RWPE2 (cell line): ENCODE data around the gene COPS8.

ENCODE experiments used
- ATAC-seq: fragments of 200-7000 bp; cut with Tn5 transposase; 3 replicates; pipeline ENCODE4 v1.9.1; 2021; ENCODE audit warnings: low read depth
- DNase-seq: peaks from one replicate; pipeline ENCODE4 v3.0.0-alpha.2; 2020; ENCODE audit warnings: low spot score
- H3K27ac ChIP-seq: fragments of 450-650 bp; 2 replicates; pipeline ENCODE4 v1.5.1; 2017; ENCODE audit warnings: mild to moderate bottlenecking; ENCODE audit not compliant: poor library complexity, severe bottlenecking
- H3K27me3 ChIP-seq: fragments of 250-450 bp; sonication (Bioruptor Pico); 2 replicates; pipeline ENCODE4 v1.5.1; 2021; ENCODE audit warnings: mild to moderate bottlenecking, moderate library complexity; ENCODE audit not compliant: insufficient read depth, poor library complexity, severe bottlenecking
- H3K36me3 ChIP-seq: fragments of 250-450 bp; sonication (Bioruptor Pico); 2 replicates; pipeline ENCODE4 v1.5.1; 2020; ENCODE audit warnings: low read depth, mild to moderate bottlenecking, moderate library complexity
- H3K4me1 ChIP-seq: fragments of 250-450 bp; sonication (Bioruptor Pico); 2 replicates; pipeline ENCODE4 v1.5.1; 2021; ENCODE audit warnings: mild to moderate bottlenecking, moderate library complexity; ENCODE audit not compliant: insufficient read depth, poor library complexity, severe bottlenecking
- H3K4me3 ChIP-seq: fragments of 250-450 bp; sonication (Bioruptor Pico); 2 replicates; pipeline ENCODE4 v1.5.1; 2021; ENCODE audit warnings: mild to moderate bottlenecking, moderate library complexity; ENCODE audit not compliant: severe bottlenecking
- H3K9me3 ChIP-seq: fragments of 250-450 bp; sonication (Bioruptor Pico); 2 replicates; pipeline ENCODE4 v1.5.1; 2021; ENCODE audit warnings: mild to moderate bottlenecking, moderate library complexity; ENCODE audit not compliant: severe bottlenecking
- TF ChIP-seq, protein P1 (sequence below): fragments of 450-650 bp; IDR thresholded peaks from one replicate; pipeline ENCODE4 v1.5.1; 2017; ENCODE audit warnings: mild to moderate bottlenecking, moderate library complexity; ENCODE audit not compliant: poor library complexity, severe bottlenecking

The COPS8 gene

GRCh38 chr2:237092506-237092905 lies 6.8 kb downstream of the COPS8 start:
- Histone ChIP-seq H3K27ac (peak overlapping the region; percentile 100), H3K4me3 (no peak overlapping the region)
- ATAC-seq = no peak

DNA sequence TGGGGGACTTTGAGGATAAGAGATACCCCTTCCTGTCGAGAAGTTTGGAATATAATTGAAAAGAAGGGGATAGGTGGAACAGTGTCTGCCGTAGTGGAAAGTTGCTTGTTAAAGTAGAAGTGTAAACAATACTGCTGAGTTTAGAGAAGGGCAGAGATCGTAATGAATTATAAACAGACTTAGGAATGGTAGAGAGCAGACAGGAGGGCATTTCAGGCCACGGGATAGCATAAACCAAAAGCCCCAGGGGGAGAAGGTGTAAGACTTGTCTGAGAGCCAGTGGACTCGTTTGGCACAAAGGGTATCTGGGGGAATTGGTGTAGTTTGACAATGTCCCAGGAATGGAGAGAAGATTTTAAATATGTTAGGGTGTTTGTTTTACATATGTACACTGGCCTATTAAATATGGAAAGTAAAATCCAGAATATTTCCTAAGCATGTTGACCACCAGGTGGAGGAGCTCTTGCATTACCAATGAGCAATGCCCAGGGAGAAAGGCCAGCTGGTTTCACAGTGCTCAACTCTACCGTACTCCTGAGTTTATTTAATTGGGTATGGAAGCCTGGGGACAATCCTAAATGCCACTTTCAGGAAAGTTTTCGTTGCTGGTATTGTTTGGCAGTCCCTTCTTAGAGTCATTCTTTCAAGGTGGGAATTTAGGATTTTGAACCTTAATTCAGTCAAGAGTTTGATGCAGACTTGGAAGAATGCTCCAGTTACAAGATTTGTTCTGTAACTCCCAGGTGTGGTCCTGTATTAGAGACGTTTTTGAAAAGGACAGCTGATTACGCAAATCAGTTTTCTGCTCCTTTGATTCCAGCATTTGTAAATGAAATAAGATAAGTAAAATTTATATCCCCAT lies 7.5 kb downstream of the COPS8 start:
- no peaks in the 10 kb centered on the region for H3K9me3 ChIP-seq
- DNase-seq (no peak), ATAC-seq (peak; percentile 38; the same call in 1 of the 3 replicates)
- TF ChIP-seq, protein P1, sequence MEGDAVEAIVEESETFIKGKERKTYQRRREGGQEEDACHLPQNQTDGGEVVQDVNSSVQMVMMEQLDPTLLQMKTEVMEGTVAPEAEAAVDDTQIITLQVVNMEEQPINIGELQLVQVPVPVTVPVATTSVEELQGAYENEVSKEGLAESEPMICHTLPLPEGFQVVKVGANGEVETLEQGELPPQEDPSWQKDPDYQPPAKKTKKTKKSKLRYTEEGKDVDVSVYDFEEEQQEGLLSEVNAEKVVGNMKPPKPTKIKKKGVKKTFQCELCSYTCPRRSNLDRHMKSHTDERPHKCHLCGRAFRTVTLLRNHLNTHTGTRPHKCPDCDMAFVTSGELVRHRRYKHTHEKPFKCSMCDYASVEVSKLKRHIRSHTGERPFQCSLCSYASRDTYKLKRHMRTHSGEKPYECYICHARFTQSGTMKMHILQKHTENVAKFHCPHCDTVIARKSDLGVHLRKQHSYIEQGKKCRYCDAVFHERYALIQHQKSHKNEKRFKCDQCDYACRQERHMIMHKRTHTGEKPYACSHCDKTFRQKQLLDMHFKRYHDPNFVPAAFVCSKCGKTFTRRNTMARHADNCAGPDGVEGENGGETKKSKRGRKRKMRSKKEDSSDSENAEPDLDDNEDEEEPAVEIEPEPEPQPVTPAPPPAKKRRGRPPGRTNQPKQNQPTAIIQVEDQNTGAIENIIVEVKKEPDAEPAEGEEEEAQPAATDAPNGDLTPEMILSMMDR = peak; percentile 82
- H3K27ac ChIP-seq = peak overlapping the region; percentile 100
- H3K4me1 ChIP-seq = peaks cover 69% of the 10 kb centered on the region
- peaks cover 90% of the 10 kb centered on the region for H3K36me3 ChIP-seq
- no peaks in the 10 kb centered on the region for H3K27me3 ChIP-seq
- H3K4me3 ChIP-seq = no peak overlapping the region

More at GRCh38 chr2:237092506-237092905, 6.8 kb downstream of the COPS8 start:
- TF ChIP-seq, protein P1 = no peak
- H3K4me1 ChIP-seq = peaks cover 68% of the 10 kb centered on the region
- no peaks in the 10 kb centered on the region for H3K27me3 ChIP-seq
- H3K36me3 ChIP-seq = peaks cover 92% of the 10 kb centered on the region
- no peak for DNase-seq
- H3K9me3 ChIP-seq = no peaks in the 10 kb centered on the region

GRCh38 chr2:237096201-237096600 lies 10.5 kb downstream of the COPS8 start:
- ATAC-seq = no peak
- Histone ChIP-seq H3K27ac (peak overlapping the region; percentile 100), H3K4me3 (no peak overlapping the region), H3K9me3 (no peaks in the 10 kb centered on the region), H3K36me3 (peaks cover 91% of the 10 kb centered on the region), H3K4me1 (peaks cover 68% of the 10 kb centered on the region), H3K27me3 (no peaks in the 10 kb centered on the region)
- DNase-seq = no peak
- TF ChIP-seq, protein P1 = no peak

- Histone ChIP-seq H3K4me3 (no peak overlapping the region), H3K27ac (peak overlapping the region; percentile 100), H3K9me3 (no peaks in the 10 kb centered on the region), H3K27me3 (no peaks in the 10 kb centered on the region), H3K4me1 (peaks cover 61% of the 10 kb centered on the region), H3K36me3 (peaks cover 89% of the 10 kb centered on the region)
- TF ChIP-seq, protein P1 = no peak
- DNase-seq (no peak), ATAC-seq (no peak)
Measured at GRCh38 chr2:237096911-237097310, 11.2 kb downstream of the COPS8 start.
